HG02885 (cell line): ENCODE measurements around the gene NRXN2.

Experiments
- ATAC-seq: cut with Tn5 transposase; IDR thresholded peaks from one replicate; pipeline ENCODE4 v1.9.1; 2021; ENCODE audit warnings: mild to moderate bottlenecking; ENCODE audit not compliant: unreplicated experiment, poor library complexity

NRXN2 gene

GRCh38 chr11:64619196-64619595, 103.8 kb downstream of the NRXN2 start:
- no peak for ATAC-seq

DNA sequence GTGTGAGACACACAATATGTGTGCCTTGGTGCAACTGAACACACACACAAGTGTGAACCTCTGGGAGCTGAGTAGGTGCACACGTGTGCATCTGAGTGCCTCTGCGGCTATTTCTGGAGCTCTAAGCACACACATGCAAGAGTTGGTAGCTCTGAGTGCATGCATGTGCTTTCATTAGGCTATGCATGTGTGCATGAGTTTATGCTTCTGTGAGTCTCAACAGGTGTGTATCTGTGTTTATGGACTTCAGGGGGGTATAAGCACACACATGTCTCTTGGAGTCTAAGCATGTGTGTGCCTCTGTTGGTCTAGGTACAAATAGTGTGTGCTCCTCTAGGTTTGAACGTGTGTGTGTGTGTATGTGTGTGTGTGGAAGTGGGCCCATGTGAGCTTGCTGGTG, 106.2 kb downstream of the NRXN2 start:
- no peak for ATAC-seq

DNA sequence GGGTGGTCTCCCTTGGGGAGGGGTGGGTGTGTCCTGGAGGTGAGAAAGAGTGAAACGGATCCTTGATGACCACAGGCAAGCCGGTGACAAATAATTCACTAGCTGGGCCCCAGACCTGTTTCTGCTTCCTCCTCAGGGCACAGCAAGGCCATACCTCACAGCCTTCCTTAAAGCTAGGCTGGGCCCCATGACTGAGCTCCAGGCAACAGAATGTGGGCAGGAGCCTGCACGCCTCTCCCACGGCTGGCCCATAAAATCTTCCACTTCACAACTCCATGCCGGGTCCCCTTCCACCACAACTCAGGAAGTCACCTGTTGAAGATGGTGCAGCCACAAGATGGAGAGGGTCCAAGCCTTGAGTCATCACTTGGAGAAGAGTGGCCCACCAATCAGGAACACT, 108.1 kb downstream of the NRXN2 start:
- ATAC-seq = no peak

DNA sequence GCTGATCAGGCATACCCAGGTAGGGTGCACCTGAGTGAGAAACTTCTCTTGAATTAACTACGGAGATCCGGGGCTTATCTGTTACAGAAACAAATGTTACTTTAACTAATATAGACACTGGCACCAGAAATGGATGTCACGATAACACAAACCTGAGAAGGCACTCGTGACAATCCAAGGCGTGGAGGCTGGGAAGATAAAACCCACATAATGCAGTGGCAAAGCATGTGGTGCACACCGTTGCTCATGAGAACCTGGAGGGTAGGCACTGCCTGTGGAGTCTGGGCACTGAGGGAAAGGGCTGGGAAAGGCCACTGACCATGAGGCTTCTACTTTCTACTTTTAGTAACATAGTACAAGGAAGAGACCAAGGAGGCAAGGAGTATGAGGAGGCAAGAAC, 109.3 kb downstream of the NRXN2 start:
- ATAC-seq = no peak

DNA sequence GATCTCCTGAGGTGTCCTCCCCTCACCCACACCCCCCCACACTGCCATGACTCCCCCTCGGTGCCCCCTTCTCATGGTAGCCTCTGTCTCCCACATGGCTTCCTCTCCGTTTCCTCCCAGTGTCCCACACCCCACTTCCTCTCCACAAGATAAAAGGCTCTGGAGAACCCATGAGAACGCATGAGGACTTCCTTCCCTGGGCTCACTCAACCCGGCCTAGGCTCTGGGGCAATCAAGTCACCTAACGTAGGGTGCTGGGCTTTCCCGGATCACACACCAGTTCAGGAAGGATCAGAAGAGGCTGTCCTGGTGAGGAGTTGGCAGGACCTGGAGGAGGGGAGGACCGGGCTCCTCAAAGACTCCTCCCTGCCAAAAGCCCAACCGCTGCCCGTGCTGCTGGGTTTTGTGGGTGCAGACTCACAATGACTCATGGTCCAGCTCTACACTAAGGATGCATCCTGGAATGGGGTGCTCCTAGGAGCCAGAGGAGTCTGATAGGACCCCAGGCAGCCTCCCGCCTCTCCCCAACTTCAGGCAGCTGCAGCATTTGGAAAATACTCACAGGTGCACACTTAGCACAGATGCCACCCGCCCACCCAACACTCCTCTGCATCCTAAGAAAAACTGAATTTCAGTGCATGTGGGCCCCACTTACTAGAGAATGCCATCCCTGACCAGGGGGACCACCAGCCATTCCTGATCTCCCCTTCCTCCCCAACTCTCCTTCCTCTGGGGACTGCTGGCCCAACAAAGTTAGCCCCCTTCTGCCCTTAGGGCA, 110.9 kb downstream of the NRXN2 start:
- ATAC-seq = no peak

DNA sequence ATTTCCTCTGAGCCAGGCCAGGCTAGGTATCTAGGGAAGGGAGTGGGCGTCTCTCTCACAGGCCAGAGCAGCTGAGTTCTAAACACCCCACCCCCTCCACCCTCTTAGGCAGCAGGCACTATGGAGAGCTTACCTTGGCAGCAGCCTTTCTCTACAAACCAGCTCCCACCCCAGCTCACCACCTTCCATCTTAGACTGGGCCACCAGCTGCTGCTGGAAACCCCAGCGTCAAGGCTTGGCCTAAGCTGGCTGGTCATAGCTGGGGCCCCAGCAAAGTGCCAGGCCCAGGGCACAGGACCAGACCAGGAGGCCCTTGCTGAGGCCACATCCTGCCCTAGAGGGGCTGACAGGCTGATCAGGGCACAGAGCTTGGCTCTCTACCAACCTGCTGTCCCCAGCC, 111.8 kb downstream of the NRXN2 start:
- no peak for ATAC-seq

GRCh38 chr11:64610596-64610995, 112.4 kb downstream of the NRXN2 start:
- no peak for ATAC-seq

DNA sequence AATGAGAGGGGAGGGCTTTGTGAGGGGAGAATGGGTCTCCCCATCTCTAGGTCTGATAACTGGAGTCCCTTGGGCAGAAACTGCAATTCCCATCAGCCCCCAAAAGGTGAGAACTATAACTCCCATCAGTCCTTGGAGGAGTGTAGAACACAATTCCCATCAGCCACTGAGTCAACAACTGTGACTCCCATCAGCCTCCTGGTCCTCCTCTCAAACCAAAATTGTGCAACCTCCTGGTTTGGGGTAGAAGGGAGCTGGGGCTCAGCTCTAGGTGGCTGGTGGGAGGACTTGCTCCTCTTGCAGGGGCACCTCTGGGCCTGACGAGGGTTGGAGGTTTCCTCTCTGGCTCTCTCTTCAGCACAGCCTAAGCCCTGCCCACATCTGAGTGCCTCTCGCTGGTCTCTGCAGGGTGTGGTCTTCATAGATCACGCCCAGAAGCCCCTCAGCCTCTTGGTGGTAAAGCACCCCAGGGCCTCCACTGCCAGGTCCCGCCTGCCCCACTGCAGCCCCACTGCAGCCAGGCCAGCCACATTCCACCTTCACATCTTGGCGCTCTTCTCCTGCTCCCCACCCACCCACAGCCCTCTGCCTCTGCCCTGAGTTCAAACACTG, 113.5 kb downstream of the NRXN2 start:
- ATAC-seq = no peak

- ATAC-seq = no peak
Measured at GRCh38 chr11:64608636-64609035, 114.4 kb downstream of the NRXN2 start.

GRCh38 chr11:64608046-64608445, 115.0 kb downstream of the NRXN2 start:
- ATAC-seq = no peak

DNA sequence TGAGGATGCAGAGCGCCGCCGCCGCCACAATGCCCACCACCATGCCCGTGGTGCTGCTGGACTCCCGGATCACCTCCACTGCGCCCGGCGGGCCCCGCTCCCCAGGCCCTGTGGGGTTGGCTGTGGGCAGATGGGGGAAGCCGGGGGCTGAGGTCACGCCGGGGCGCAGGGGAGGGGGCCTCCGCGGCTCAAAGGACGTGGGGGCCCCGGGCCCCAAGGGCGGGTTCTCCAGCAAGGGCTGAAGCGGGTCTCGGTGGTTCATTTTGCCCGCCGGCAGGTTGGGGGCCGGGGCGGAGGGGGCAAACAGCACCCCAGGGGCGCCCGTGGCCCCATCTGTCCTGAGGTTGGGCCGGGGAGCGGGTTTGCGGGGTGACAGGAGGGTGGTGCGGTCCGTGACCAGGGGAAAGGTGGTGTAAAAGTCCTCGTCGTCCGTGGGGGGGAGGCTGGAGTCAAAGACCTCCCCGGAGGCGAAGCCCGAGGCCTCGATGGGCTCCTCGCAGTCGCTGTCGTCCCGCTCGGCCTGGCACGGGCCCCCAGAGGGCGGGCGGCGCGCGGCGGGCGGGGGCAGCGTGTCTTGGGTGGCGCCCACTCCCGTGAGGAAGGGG, 115.5 kb downstream of the NRXN2 start:
- ATAC-seq = no peak

DNA sequence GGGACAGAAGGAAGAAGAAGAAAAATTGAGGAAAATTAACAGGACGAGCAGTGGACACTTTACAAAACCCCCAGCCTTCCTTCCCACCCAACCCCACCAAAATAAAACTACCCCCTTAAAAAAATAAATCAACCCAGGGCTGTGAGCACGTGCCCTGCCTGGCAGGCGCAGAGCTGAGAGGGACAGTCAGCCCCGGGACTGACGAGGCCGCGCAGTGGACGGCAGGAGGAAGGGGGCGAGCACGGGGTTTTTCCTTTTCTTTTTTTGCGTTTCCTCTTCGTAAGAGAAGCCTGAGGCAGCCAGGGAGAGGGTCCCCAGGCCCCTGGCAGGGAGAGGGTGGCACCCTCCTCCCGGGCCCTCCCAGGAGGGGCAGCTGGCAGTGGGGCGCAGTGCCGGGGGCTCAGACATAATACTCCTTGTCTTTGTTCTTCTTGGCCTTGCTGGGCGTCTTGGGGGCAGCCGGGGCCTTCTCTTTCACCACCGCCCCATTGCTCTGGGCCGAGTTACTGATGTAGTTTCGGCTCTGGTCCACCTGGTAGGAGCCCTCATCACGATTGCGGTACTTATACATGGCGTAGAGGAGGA, 116.1 kb downstream of the NRXN2 start:
- no peak for ATAC-seq

GRCh38 chr11:64605656-64606585, 117.1 kb downstream of the NRXN2 start:
- ATAC-seq = no peak

DNA sequence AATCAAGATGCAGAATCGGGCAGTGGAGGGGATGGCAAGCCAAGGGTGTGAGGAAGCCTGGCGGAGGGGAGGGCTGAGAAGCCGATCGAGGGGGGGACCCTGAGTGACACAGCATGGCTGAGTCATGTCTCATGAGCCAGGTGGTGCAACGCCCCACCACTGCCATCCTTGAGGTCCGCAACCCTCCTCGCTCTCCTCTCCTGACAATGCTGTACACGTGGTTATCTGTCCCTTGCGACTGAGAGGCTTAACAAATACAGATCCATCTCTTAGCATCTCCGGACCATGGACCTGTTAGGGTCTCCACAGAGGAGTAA, 117.8 kb downstream of the NRXN2 start:
- ATAC-seq = no peak

- no peak for ATAC-seq
Measured at GRCh38 chr11:64604458-64605243, 118.3 kb downstream of the NRXN2 start.

GRCh38 chr11:64603411-64604110, 119.4 kb downstream of the NRXN2 start:
- no peak for ATAC-seq

GRCh38 chr11:64602466-64603070, 120.4 kb downstream of the NRXN2 start:
- no peak for ATAC-seq

GRCh38 chr11:64601605-64602465, 121.2 kb downstream of the NRXN2 start:
- no peak for ATAC-seq
